SK-N-SH (cell line): ENCODE data around the gene SERPINE2.

ENCODE experiments used
- CTCF ChIP-seq: fragments of 200-600 bp; sonication (generic); IDR thresholded peaks from 2 replicates; pipeline ENCODE4 v1.6.1; 2017; ENCODE audit warnings: antibody characterized with exemption, mild to moderate bottlenecking, moderate library complexity
- ELF1 ChIP-seq: IDR thresholded peaks from 2 replicates; pipeline ENCODE4 v1.4.0; 2012
- EZH2phosphoT487 ChIP-seq: fragments of 200-600 bp; sonication (generic); IDR thresholded peaks from 2 replicates; pipeline ENCODE4 v1.6.1; 2017; ENCODE audit warnings: low read depth, mixed run types, mild to moderate bottlenecking, antibody characterized with exemption, moderate library complexity, borderline replicate concordance
- MAX ChIP-seq: IDR thresholded peaks from 2 replicates; pipeline ENCODE4 v1.4.0; 2012; ENCODE audit warnings: low read depth
- NFIC ChIP-seq: IDR thresholded peaks from 2 replicates; pipeline ENCODE4 v1.4.0; 2012; ENCODE audit warnings: borderline replicate concordance
- POLR2AphosphoS5 ChIP-seq: IDR thresholded peaks from 2 replicates; pipeline ENCODE4 v1.6.1; 2012; ENCODE audit warnings: low read depth, low read length
- RAD21 ChIP-seq: IDR thresholded peaks from 2 replicates; pipeline ENCODE4 v1.6.1; 2012; ENCODE audit warnings: mild to moderate bottlenecking, low read length
- RCOR1 ChIP-seq: fragments of 150-350 bp; IDR thresholded peaks from 2 replicates; pipeline ENCODE4 v1.6.1; 2017; ENCODE audit warnings: antibody characterized with exemption, low read length
- REST ChIP-seq: IDR thresholded peaks from 2 replicates; pipeline ENCODE4 v1.6.1; 2012; ENCODE audit warnings: mild to moderate bottlenecking, low read depth, low read length, moderate library complexity
- RFX5 ChIP-seq: IDR thresholded peaks from 2 replicates; pipeline ENCODE4 v1.6.1; 2012; ENCODE audit warnings: mild to moderate bottlenecking, improper control_type of control experiment, low read length
- USF2 ChIP-seq: fragments of 150-350 bp; IDR thresholded peaks from 2 replicates; pipeline ENCODE4 v1.6.1; 2017; ENCODE audit warnings: antibody characterized with exemption, low read length, low read depth, borderline replicate concordance

GRCh38 chr2:224069172-224069571 lies 30.1 kb upstream of the SERPINE2 start:
- TF ChIP-seq REST = no peak
- no peak for TF ChIP-seq MAX
- TF ChIP-seq CTCF = no peak
- TF ChIP-seq RFX5 = no peak
- TF ChIP-seq RCOR1 = no peak
- no peak for TF ChIP-seq ELF1
- TF ChIP-seq RAD21 = no peak
- no peak for TF ChIP-seq USF2
- TF ChIP-seq POLR2AphosphoS5 = no peak
- no peak for TF ChIP-seq NFIC
- no peak for TF ChIP-seq EZH2phosphoT487
